Activated CD8-positive, alpha-beta memory T cell treated with anti-CD3 and anti-CD28 coated beads for 48 hours (primary cell): ENCODE measurements around the gene KCNQ1.

Source experiments
- DNase-seq, 3 experiments: peaks; one replicate each; pipeline ENCODE4 v3.0.0-alpha.2; 2020; ENCODE audit warnings: low read depth in 2 of 3, low spot score in 2 of 3

The KCNQ1 gene

DNA sequence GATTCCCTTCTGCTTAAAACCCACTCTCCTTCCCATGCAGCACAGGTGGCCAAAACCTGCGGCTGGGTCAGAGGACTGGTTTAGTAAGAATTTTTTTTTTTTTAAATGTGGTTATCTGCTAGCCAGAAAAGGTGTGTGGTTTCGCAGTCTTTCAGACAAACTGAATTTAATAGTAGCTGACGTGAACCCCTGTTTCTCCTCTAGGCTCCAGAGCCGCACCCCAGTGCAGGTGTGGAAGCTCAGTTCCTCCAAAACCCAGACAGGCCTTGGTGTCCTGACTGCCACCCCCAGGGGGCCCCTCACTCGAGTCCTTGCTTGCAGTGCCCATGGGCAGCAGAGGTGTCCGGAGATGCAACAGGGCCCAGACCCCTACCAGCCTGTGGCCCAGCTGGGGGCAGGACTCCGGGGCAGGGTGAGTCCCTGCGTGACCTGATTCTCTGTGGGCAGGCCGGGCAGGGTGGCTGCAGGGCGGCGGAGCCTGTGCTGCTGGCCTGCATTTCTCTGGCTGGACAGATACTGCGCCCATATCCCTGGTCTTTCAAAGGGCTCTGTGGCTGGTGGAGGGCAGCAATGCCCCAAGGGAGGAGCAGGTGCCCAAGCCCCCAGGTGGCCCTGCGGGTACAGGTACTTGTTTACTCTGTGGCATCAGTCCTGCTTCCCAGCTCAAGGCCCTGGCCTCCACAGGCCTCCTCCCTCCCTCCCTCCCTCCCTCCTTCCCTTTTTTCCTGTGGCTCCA lies 15.2 kb downstream of the KCNQ1 start:
- no peak for DNase-seq

DNA sequence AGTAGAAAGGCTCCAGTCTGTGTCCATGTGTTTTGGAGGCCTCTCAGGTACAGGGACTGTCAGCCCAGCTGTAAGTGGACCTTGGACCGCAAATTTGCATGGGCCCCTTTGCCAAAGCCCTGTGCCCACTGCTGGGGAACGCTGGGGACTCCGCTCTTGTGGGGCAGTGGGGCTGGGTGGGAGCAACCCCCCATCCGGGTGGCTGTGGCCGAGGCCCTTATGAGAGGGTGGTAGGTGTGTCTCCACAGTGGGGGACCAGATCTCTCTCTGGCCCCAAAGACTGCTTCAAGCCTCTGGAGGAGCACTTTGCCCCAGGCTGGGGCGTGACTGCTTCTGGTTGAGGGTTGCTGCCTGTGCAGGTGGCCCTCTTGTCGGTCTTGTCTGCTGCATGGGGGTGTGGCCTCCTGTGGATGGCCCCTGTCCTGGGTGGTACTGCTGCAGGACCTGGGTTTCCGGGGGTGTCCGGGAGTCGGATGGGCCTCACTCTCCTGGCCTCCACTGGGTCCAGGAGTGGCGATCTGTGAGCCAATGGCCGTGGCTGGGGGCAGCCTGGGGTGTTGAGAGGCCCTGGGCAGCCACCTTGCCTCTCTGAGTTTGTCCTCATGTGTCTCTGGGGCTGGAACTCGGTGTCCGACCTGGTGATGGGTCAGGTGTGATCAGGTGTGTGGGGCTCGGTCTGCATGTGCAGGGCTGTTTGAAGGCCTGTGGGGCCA lies 15.9 kb downstream of the KCNQ1 start:
- DNase-seq: no peak

DNA sequence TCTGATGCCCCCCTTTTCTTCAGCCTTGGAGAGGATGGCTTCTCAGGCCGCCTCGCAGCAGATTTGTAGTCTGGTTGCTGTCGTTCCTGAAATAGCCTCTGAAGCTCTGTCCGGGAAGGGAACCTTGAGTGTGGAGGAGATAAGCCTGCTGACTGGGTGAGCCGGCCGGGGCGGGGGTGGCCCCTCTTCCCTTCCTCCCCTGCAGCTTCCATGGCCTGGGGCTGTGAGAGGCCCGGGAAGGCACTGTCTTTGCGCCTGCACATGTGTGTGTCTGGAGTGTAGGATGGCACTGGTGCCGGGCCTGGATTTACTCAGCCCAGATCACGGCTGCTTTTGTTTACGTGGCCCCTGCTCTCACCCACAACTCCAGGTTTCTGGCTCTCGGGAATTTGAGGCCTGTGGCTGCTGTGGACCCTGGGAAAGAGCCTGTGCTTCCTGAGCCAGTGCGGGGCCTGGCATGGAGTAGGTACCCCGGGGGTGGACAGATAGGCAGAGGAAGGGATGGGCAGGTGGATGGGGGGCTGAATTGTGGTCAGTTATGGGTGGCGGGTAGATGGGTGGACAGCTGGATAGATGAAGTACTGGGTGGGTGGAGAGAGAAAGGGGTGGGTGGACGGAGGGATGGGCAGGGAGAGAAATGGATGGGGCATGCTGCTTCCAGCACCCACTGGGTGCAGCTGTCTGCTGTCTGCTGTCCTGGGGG lies 16.6 kb downstream of the KCNQ1 start:
- no peak for DNase-seq

DNA sequence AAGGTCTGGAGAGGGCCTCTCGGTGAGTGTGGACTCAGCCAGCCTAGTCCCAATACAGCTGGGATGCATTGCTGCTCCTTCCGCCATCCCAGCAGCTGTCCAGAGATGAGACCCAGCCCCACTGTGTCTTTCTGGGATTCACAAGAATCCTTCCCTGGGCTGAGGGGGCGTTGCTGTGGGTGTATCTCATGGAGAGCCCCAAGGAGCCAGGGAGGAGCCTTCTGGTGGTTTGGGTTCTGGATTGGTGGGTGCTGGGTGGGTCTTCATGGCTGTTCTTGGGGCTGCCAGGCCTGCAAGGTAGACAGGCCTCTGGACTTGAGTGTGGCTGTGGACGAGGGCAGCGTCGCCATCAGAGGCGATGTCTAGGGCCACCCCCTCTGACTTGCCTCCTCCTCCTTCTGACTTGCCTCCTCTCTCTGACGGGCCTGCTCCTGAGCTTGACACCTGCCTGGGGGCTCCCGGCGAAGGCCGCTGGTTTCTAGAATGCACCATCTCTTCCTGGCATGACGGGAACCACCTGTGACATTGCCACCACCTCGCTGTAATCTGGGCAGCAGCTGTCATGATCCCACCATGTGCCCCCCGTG lies 17.2 kb downstream of the KCNQ1 start:
- DNase-seq: no peak

DNA sequence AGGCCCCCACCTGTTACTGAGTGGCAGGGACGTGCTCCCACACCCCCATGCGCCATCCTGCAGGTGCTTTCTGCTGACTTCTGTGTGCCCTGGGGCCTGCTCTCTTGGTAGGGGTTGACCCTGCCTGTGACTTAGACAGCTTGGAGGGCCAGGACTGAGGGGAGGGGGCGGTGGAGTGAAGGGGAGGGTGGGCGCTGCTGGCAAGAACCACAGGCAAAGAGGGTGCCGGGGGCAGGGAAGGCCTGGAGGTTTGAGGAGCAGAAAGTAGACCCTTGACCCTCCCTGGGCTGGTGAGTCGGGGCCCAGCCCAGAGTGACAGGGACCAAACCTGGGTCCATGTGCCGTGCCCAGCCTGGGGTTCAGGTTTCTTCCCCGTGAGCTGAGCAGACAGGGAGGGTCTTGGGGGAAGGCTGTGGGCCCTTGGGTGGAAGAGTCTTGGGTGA lies 17.8 kb downstream of the KCNQ1 start:
- no peak for DNase-seq

DNA sequence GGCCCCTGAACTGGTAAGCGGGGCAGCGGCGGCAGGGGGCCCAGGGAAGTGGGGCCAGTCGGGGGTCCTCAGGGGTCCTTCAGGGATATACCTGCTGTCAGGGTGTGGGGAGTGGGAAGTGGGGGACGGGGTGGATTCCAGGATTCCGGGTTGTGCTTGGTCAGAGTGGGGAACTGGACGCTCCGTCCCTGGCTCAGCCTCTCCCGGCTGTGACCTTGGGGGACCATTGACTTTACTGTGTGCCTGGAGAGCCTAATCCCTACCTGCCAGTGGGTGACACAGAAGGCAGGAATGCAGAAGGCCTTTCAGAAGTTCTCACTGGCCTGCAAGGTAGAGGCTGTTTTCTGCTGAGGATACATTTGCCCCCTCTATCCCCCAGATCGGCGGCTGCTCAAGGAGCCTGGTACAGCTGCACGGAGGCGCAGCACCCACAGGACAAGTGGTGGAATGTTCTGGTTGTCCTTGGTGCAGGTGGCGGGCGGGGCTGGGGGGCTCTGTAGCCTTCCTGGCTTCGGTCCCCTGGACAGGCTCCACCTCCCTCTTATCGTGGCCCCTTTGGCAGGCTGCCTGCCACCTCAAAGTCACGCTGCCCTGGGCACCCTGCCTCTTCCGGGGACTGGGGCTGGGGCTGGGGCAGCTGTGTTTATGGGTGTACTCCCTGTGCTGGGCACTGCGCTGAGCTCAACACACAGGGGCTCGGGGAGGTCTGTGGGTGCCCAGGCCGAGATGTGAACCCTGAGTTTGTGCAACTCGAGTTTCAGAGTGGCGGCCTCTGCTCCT lies 18.4 kb downstream of the KCNQ1 start:
- DNase-seq: no peak

DNA sequence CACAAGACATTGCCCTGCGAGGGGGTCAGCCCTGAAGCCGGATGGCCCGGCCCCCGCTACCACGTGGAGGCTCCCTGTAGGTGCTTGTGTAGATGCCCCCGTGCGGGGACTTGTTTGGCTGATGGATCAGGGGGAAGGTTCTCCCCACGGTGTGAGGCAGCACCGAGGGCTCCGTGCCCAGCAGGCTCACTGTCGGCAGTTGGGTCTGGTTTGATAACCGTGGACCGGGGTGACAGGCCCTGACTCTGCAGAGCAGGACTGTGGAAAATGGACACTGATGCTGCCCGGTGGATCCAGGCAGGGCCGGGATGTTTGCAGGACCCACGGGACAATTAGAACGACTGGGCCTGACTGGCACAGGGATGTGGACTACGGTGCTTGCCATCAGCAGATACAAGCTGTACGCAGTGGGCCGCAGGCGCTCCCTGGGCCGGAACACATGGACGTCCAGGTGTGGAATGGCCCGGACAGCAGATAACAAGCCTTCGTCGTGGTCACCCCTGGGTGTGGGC lies 19.0 kb downstream of the KCNQ1 start:
- DNase-seq: no peak

DNA sequence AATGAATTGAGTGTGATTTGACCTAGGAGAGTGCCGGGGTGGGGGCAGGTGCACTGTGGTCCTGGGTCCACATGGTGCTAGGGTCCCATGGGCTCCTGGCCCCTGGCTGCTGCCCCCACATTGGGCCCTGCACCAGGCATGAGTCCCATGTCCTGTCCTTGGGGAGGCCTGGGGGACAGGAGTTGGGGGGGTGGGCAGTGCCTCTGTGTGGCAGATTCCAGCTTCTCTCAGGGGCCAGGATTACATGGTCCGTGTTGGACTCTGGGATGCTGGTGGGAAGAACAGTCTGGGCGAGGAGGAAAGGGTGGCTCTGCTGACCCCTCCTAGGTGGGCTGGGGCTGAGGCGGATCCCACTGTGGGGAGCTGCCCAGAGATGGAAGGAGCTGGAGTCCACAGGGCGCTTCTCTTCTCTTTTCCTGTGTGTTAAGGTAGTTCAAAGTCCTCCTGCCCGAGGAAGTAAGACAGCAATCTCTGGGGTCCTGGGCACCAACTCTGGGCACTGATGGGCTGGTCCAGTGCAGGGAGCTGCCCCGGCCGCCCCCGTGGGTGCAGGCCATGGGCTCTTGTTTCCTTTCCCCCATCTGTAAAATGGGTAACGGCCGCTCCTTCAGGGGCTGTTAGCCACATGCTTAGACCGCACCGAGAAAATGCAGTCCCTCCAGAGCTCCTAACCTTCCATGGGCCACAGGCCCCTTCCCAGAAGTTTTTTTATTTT lies 19.8 kb downstream of the KCNQ1 start:
- no peak for DNase-seq

DNA sequence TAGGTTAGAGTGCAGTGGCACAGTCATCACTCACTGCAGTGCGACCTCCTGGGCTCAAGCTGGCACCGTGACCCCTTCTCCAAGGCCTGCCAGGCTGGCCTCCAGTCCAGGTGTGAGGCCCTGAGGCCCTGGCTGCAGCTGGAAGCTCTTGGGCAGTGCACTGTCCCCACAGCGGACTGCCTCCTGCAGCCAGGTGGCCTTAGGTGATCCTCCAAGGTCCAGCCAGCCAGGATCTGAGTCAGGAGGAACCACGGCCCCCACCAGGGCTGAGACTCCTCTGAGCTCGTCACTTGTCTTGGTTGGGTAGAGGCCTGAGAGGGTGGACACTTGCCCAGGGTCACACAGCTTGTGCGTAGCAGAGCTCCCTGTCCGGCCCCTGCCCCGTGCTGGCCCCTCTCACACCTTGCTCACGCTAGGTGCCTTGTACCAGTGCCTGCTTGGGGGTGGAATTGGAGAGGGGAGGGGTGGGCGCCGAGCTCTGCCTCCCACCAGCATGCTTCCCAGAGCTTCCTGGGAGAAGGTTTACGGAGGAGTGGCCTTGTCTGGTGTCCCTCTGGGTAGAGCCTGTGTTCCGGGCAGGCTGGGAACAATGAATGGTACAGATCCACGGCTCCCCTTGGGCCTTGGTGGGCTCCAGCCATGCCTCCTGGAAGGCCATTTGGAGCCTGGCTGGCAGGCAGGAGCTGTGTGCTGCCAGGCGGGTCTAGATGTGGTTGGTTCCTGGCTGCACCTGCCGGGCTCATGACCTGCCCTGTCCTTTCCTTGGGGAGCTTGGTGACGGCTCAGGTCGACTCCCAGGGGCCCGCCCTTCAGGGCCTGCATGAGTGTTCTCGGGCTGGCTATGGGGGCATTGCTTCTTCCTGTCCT lies 20.6 kb downstream of the KCNQ1 start:
- no peak for DNase-seq

DNA sequence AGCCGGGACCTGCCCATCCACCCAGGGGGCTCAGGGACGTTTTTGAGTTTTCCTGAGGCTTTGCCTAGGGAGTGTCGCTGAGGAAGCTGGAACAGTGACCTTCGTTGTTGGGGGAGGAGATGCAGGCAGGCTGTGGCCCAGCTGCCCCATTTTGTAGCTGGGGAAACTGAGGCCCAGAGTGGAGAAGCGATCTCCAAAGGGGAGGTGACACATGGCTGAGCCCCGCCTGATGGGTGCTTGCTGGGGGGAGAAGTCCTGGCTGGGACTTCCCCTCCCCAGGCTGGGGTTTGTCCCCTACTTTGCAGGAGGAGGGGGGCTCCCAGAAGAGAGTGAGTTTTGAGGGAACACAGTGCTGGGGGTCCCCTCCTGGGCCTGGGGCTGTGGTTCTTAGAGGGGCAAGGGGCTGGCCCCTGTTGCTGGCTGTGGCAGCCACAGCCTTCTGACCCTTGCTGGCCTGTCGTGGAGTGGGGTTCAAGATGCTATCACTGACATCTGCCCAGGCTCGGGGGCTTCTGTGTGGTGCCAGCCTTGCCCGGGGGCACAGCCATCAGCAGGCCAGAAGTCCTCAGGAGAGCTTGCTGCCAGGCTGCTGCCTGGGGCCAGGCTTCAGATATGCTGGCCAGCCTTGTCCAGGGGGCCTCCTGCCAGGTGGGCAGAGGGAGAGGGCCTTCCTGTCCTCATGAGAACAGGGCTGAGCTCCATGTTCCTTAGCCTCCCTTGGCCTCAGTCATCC lies 21.4 kb downstream of the KCNQ1 start:
- DNase-seq: no peak

DNA sequence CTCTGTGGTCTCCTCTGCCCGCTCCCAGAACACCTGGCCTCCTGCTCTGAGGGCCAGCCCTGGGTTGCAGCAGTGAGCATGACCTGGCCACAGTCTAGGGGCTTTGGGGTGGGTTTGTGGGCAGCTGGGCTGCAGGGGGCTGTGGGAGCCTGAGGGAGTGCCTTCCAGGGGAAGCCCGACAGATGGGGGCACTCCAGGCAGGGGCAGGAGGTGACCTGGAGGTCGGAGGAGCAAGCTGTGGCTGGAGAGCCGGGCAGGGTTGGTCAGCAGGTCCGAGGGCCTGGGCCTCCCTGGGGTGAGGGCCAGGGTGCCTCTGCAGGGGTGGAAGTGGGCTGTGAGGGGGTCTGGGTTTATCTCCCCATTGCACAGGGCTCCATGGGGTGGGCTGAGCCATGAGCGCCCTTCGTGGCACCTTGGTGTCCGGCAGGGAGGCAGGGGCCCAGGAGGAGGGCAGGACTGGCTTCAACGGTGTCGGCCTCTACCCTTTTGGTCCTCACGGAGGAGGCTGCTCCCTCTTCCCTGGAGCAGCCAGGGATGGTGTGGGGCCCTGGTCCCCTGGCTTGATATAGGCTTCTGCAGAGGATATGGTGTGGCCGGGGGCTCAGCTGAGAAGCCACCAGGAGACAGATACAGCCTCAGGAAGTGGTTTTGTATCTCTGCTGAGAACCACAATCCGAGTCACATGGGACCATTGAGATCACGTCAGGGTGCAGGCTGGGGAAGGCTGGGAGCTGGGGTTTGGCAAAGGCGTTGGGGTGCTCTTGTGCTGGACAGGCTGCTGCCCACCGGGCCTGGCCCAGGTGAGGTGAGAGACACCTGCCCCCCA lies 22.3 kb downstream of the KCNQ1 start:
- DNase-seq: no peak

DNA sequence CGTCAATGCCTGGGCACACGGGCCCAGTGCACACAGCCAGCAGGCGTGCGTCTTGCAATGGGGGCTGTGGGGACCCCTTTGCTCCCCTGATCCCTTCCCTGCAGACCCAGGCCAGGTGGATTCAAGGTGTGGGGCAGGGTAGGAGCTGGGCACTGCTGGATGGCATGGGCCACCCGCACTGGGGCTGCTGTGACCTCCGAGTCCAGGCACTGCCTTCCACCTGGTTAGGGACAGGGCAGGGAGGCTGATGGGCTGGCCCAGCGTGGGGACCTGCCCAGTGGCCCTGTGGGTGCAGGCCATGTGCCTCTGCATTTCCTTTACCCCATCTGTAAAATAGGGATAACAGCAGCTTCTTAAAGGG lies 22.9 kb downstream of the KCNQ1 start:
- no peak for DNase-seq

DNA sequence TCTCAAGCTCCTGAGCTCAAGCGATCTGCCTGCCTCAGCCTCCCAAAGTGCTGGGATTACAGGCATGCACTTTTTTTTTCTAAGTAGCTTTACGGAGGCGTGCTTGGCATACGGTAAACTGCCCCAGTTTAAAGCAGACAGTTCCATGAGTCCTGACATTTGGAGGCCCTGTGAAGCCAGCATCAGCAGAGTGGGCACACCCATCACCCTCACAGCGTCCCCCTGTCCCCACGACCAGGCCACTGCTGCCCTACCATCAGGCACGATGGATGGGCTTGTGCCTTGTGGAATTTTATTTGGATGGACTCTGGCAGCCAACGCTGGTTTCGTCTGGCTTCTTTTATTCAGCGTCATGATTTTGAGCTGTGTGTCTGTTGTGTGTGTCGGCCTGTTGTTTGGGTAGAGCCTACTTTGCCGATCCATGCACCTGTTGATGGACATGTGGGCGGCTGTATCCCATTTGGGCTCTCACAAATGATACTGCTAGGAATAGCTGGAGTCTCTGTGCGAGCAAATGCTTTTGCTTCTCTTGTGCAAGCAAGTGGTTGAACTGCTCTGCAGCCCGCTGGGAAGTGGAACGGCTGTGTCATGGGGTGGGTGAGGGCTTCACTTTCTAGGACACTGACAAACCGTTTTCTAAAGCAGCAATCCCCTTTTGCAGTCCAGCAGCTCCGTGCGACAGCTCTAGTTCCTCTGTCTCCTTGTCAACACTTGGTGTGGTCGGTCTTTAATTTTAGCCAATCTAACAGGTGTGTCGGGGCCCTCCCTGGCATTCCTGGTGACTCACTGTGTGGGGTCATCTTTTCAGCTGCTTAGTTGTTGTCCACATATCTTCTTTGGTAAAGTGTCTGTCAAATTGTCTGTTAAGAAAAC lies 23.8 kb downstream of the KCNQ1 start:
- DNase-seq: no peak

DNA sequence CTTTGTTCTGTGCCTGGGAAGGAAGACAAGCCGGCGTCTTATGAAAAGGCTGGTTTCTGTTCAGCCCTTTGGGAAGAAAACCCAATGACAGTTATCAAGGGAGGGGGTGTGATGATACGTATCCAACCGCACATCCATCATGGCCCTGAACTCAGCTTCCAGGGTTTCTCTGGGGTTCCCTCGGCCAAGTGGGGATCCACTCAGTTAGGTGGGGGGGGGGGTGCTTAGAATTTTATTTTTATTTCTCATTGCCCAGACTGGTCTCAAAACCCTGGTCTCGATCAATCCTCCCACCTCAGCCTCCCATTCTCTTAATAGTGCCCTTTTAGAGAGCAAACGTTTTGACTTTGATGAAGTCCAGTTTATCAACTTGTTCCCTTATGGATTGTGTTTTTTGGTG lies 25.7 kb downstream of the KCNQ1 start:
- no peak for DNase-seq

DNA sequence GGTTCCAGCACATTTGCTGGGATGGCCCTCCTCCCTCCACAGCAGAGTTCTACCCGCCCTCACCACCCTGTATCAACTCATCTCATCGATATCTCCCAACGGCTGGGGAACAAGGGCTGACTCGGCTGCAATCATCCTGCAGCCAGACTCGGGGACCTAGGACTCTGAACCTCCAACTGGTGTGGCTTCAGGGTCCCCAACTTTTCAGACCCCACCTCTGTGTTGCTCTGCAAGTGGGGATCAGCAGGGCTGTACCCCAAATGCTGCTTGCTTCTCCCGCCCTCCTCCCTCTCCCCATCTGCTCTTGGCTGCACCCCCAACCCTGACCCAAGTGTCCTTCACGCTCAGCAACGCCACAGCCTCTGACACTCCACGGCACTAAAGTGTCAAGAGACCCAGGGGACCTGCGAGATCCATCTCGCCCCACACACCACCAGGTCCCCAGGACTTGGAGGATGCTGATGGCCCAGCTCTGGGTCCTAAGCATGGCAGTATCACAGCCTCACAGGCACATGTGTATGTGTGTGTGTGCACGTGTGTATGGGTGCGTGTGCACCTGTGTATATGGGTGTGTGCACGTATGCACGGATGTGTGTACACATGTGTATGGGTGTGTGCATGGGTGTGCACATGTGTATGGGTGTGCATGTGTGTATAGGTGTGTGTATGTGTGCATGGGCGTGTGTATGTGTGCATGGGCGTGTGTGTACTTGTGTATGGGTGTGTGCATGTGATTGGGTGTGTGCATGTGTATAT lies 26.4 kb downstream of the KCNQ1 start:
- no peak for DNase-seq

DNA sequence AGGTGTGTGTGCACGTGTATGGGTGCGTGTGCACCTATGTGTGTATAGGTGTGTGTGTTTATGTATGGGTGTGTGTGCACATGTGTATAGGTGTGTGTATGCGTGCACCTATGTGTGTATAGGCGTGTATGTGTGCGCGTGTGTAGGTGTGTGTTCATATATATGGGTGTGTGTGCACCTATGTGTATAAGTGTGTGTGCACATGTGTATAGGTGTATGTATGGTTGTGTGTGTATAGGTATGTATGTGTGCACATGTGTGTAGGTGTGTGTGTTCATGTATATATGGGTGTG lies 26.9 kb downstream of the KCNQ1 start:
- no peak for DNase-seq
